GM19099 (cell line): ENCODE results near the gene ARMH4.

Experiments used
- POLR2A ChIP-seq: IDR thresholded peaks from 3 replicates; pipeline ENCODE4 v1.6.1; 2011; ENCODE audit warnings: low read depth; ENCODE audit not compliant: insufficient read length; ENCODE audit errors: extremely low read depth

ARMH4 gene

GRCh38 chr14:57981817-57982560 is 170.0 kb downstream of the ARMH4 start:
- TF ChIP-seq POLR2A = no peak

GRCh38 chr14:57979376-57980048 is 172.5 kb downstream of the ARMH4 start:
- TF ChIP-seq POLR2A = no peak

GRCh38 chr14:57976701-57977100 is 175.3 kb downstream of the ARMH4 start:
- TF ChIP-seq POLR2A = no peak

GRCh38 chr14:57974896-57975295 is 177.1 kb downstream of the ARMH4 start:
- no peak for TF ChIP-seq POLR2A

- TF ChIP-seq POLR2A = no peak
Observed at GRCh38 chr14:57970594-57970993, 181.4 kb downstream of the ARMH4 start.

- TF ChIP-seq POLR2A = no peak
Observed at GRCh38 chr14:57970175-57970574, 181.8 kb downstream of the ARMH4 start.

GRCh38 chr14:57963071-57963470 is 188.9 kb downstream of the ARMH4 start:
- no peak for TF ChIP-seq POLR2A

GRCh38 chr14:57962325-57963035 is 189.5 kb downstream of the ARMH4 start:
- no peak for TF ChIP-seq POLR2A

- no peak for TF ChIP-seq POLR2A
Observed at GRCh38 chr14:57961786-57962060, 190.3 kb downstream of the ARMH4 start.

GRCh38 chr14:57960946-57961785 is 190.8 kb downstream of the ARMH4 start:
- no peak for TF ChIP-seq POLR2A

- TF ChIP-seq POLR2A = no peak
Observed at GRCh38 chr14:57957441-57957840, 194.6 kb downstream of the ARMH4 start.
